MM.1S (cell line): ENCODE results near the gene LAMB3.

Experiments used
- DNase-seq: peaks from one replicate; pipeline ENCODE4 v3.0.0-alpha.2; 2015
- H2AFZ ChIP-seq: fragments of 300-600 bp; sonication (generic); 2 replicates; pipeline ENCODE4 v1.6.0; 2016; ENCODE audit warnings: antibody characterized with exemption, low read length
- H3F3A ChIP-seq: fragments of 300-600 bp; sonication (generic); 2 replicates; pipeline ENCODE4 v1.6.1; 2016; ENCODE audit warnings: mild to moderate bottlenecking, antibody characterized with exemption, low read length, moderate library complexity, mixed read lengths; ENCODE audit not compliant: insufficient read depth
- H3K27ac ChIP-seq: fragments of 300-600 bp; sonication (generic); 2 replicates; pipeline ENCODE4 v1.5.1; 2016; ENCODE audit warnings: mild to moderate bottlenecking, low read length
- H3K27me3 ChIP-seq: fragments of 300-600 bp; sonication (generic); replicated peaks from 2 replicates; pipeline ENCODE4 v1.6.0; 2016; ENCODE audit warnings: low read length; ENCODE audit not compliant: insufficient read depth
- H3K36me3 ChIP-seq: fragments of 300-600 bp; sonication (generic); replicated peaks from 2 replicates; pipeline ENCODE4 v1.6.1; 2016; ENCODE audit warnings: mild to moderate bottlenecking, low read length, mixed read lengths; ENCODE audit not compliant: insufficient read depth
- H3K4me1 ChIP-seq: fragments of 300-600 bp; sonication (generic); 2 replicates; pipeline ENCODE4 v1.6.1; 2016; ENCODE audit warnings: low read length, mixed read lengths
- H3K4me2 ChIP-seq: fragments of 300-600 bp; sonication (generic); 2 replicates; pipeline ENCODE4 v1.6.0; 2016; ENCODE audit warnings: low read depth, low read length
- H3K4me3 ChIP-seq: fragments of 300-600 bp; sonication (generic); 2 replicates; pipeline ENCODE4 v1.5.1; 2016; ENCODE audit warnings: low read length, mixed read lengths
- H3K79me2 ChIP-seq: fragments of 300-600 bp; sonication (generic); 2 replicates; pipeline ENCODE4 v1.6.1; 2016; ENCODE audit warnings: mixed run types, low read length, mixed read lengths
- H3K9ac ChIP-seq: fragments of 300-600 bp; sonication (generic); 2 replicates; pipeline ENCODE4 v1.6.1; 2016; ENCODE audit warnings: low read length, mixed read lengths
- H3K9me2 ChIP-seq: fragments of 300-600 bp; sonication (generic); replicated peaks from 2 replicates; pipeline ENCODE4 v1.6.1; 2016; ENCODE audit warnings: mild to moderate bottlenecking, low read length, mixed read lengths; ENCODE audit not compliant: insufficient read depth
- H3K9me3 ChIP-seq: fragments of 300-600 bp; sonication (generic); replicated peaks from 2 replicates; pipeline ENCODE4 v1.6.1; 2016; ENCODE audit warnings: mild to moderate bottlenecking, low read length, mixed read lengths; ENCODE audit not compliant: insufficient read depth
- H4K20me1 ChIP-seq: fragments of 300-600 bp; sonication (generic); 2 replicates; pipeline ENCODE4 v1.6.1; 2016; ENCODE audit warnings: mild to moderate bottlenecking, low read length, moderate library complexity, mixed read lengths; ENCODE audit not compliant: insufficient read depth
- CTCF ChIP-seq: fragments of 300-600 bp; sonication (generic); IDR thresholded peaks from 2 replicates; pipeline ENCODE4 v1.5.1; 2016; ENCODE audit warnings: antibody characterized with exemption, low read length, mixed read lengths
- EZH2 ChIP-seq: fragments of 300-600 bp; sonication (generic); optimal IDR thresholded peaks from 2 replicates; pipeline ENCODE3; 2017; ENCODE audit warnings: low read depth, mild to moderate bottlenecking, antibody characterized with exemption, low read length, mixed read lengths
- EZH2phosphoT487 ChIP-seq: fragments of 300-600 bp; sonication (generic); IDR thresholded peaks from 2 replicates; pipeline ENCODE4 v1.6.1; 2018; ENCODE audit warnings: antibody characterized with exemption, low read length

LAMB3 gene

GRCh38 chr1:209630383-209631225 is 21.6 kb downstream of the LAMB3 start:
- no peaks in the 10 kb centered on the region for H3K79me2 ChIP-seq
- no peaks in the 10 kb centered on the region for H3K36me3 ChIP-seq
- peaks cover 5% of the 10 kb centered on the region; the same call in 1 of the 2 replicates for H3F3A ChIP-seq
- H3K27ac ChIP-seq: no peak overlapping the region
- H3K9me2 ChIP-seq: no peaks in the 10 kb centered on the region
- no peak overlapping the region for H3K4me2 ChIP-seq
- H3K4me3 ChIP-seq: no peak overlapping the region
- H3K9me3 ChIP-seq: no peaks in the 10 kb centered on the region
- H3K4me1 ChIP-seq: peaks cover 12% of the 10 kb centered on the region
- no peak overlapping the region for H3K9ac ChIP-seq
- H3K27me3 ChIP-seq: no peaks in the 10 kb centered on the region
- H2AFZ ChIP-seq: no peak overlapping the region
- no peak for DNase-seq
- TF ChIP-seq EZH2 (no peak), EZH2phosphoT487 (no peak)
- no peaks in the 10 kb centered on the region for H4K20me1 ChIP-seq

- no peak overlapping the region for H3K27ac ChIP-seq
These were observed 22.4 kb downstream of the LAMB3 start for GRCh38 chr1:209629621-209630382.

GRCh38 chr1:209628618-209629299 is 23.5 kb downstream of the LAMB3 start:
- Histone ChIP-seq H3K4me1 (peaks cover 8% of the 10 kb centered on the region), H3K9me3 (no peaks in the 10 kb centered on the region), H3K27ac (no peak overlapping the region), H3K4me2 (no peak overlapping the region), H3K9ac (no peak overlapping the region), H2AFZ (no peak overlapping the region), H3F3A (peaks cover 4% of the 10 kb centered on the region; the same call in 1 of the 2 replicates), H4K20me1 (no peaks in the 10 kb centered on the region), H3K9me2 (no peaks in the 10 kb centered on the region), H3K4me3 (no peak overlapping the region), H3K79me2 (no peaks in the 10 kb centered on the region), H3K27me3 (no peaks in the 10 kb centered on the region), H3K36me3 (no peaks in the 10 kb centered on the region)
- no peak for DNase-seq
- TF ChIP-seq EZH2: no peak
- no peak for TF ChIP-seq CTCF
- no peak for TF ChIP-seq EZH2phosphoT487

More at GRCh38 chr1:209629621-209630382, 22.4 kb downstream of the LAMB3 start:
- H3K9me2 ChIP-seq: no peaks in the 10 kb centered on the region
- H3K4me2 ChIP-seq: no peak overlapping the region
- H3K4me1 ChIP-seq: peaks cover 12% of the 10 kb centered on the region
- TF ChIP-seq CTCF (no peak), EZH2phosphoT487 (no peak), EZH2 (no peak)
- H2AFZ ChIP-seq: no peak overlapping the region
- DNase-seq: no peak
- H3K9ac ChIP-seq: no peak overlapping the region
- no peaks in the 10 kb centered on the region for H3K36me3 ChIP-seq
- H3K27me3 ChIP-seq: no peaks in the 10 kb centered on the region
- H3K9me3 ChIP-seq: no peaks in the 10 kb centered on the region
- H3K79me2 ChIP-seq: no peaks in the 10 kb centered on the region
- no peak overlapping the region for H3K4me3 ChIP-seq
- H3F3A ChIP-seq: peaks cover 5% of the 10 kb centered on the region; the same call in 1 of the 2 replicates
- no peaks in the 10 kb centered on the region for H4K20me1 ChIP-seq
